Thyroid gland (tissue), 4 donors: ENCODE results near the gene ASXL1. TPM values are rescaled to one million over a fixed set of nuclear protein-coding genes. Genes with fewer than 3 reads are reported as not detected.
"Not testable (repeated sequence)": the region's sequence is repeated elsewhere in the genome, so short reads cannot be mapped to it uniquely, and the experiment has no call there.

Experiments
- DNase-seq, 2 donors: peaks; one replicate each; pipeline ENCODE4 v3.0.0-alpha.2; 2019
- H3K27ac ChIP-seq, 3 donors: fragments of 200-600 bp; sonication (generic); 1 replicate in 2 of 3; 2 replicates in 1 of 3; pipeline ENCODE4 v1.5.1; 2016 to 2019; ENCODE audit warnings: mild to moderate bottlenecking in 1 of 3, moderate library complexity in 1 of 3
- H3K27me3 ChIP-seq: fragments of 200-600 bp; sonication (generic); one replicate; pipeline ENCODE4 v1.5.1; 2019
- H3K36me3 ChIP-seq, 2 donors: fragments of 200-600 bp; sonication (generic); one replicate each; pipeline ENCODE4 v1.5.1; 2016 to 2019
- H3K4me1 ChIP-seq, 2 donors: fragments of 200-600 bp; sonication (generic); one replicate each; pipeline ENCODE4 v1.5.1; 2017 to 2019
- H3K4me3 ChIP-seq, 3 donors: fragments of 200-600 bp; sonication (generic); replicated peaks in 1 of 3; 1 replicate in 2 of 3; 2 replicates in 1 of 3; pipeline ENCODE4 v1.5.1; 2016; ENCODE audit warnings: mild to moderate bottlenecking in 1 of 3
- H3K9me3 ChIP-seq: fragments of 200-600 bp; sonication (generic); one replicate; pipeline ENCODE4 v1.5.1; 2017
- CTCF ChIP-seq, 6 experiments: fragments of 200-600 bp in 3 of 6; fragments of 450-650 bp in 3 of 6; sonication (generic) in 3 of 6; IDR thresholded peaks; one replicate each; pipeline ENCODE4 v1.5.1; 2016 to 2019; ENCODE audit warnings: antibody characterized with exemption in 6 of 6, mild to moderate bottlenecking in 2 of 6, inconsistent platforms in 1 of 6, moderate library complexity in 1 of 6
- POLR2A ChIP-seq, 2 donors: fragments of 450-650 bp; IDR thresholded peaks; one replicate each; pipeline ENCODE4 v1.6.1; 2017; ENCODE audit warnings: antibody characterized with exemption in 2 of 2, mild to moderate bottlenecking in 2 of 2, moderate library complexity in 1 of 2
- WGBS, 2 donors: methylation state at CpG; one replicate each; pipeline ENCODE4 v1.1.5; 2017; 5-methylcytosine and 5-hydroxymethylcytosine counted together
- intact Hi-C: fragments of 100-400 bp; cut with DNase I; formaldehyde crosslinking; loops from one replicate; pipeline ENCODE4 v1.15.1; 2023
- total RNA-seq, 4 donors: library from RNA; depleted of rRNA; stranded (reverse); fragments of >200 nt; gene quantifications; one replicate each; pipeline ENCODE4 v1.2.3, GENCODE V29; 2016

The ASXL1 gene
- total RNA-seq, 4 donors from 2014 or later = 62.1 to 155 (median 67.5) TPM

- intact Hi-C loops = no loop called here
- no peak for DNase-seq
- no peaks in the 10 kb centered on the region for H3K36me3 ChIP-seq
- no peak overlapping the region for H3K4me3 ChIP-seq
- H3K27ac ChIP-seq = no peak overlapping the region
- no peaks in the 10 kb centered on the region for H3K9me3 ChIP-seq
- H3K27me3 ChIP-seq = no peaks in the 10 kb centered on the region
- TF ChIP-seq CTCF (IDR thresholded peaks at IDR 0.05) (no peak), POLR2A (IDR thresholded peaks at IDR 0.05) (no peak)
- 72 to 76% methylated on average over 5 of the region's 5 CpGs for WGBS, 2 donors
- H3K4me1 ChIP-seq = peaks cover 38 to 72% of the 10 kb centered on the region in 2 donors
These were observed 7.4 kb downstream of the ASXL1 start for GRCh38 chr20:32365564-32365963.

DNA sequence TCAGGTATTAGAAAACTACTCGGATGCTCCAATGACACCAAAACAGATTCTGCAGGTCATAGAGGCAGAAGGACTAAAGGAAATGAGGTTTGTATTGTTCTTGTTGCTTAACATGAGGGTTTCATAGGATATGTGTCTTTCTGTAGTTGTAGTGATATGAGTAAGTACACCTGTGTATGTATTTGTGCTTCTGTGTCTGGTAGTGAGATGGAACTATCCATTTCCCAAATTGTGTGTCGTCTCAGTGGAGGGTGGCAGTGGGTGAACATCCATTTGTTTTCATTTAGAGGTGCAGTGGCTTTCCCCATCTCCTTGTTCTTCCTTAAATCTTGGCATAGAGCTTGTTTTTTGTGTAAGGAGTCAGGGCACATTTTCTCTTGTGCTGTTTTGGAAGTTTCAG, 8.2 kb downstream of the ASXL1 start:
- Histone ChIP-seq H3K27ac (no peak overlapping the region), H3K36me3 (no peaks in the 10 kb centered on the region), H3K9me3 (no peaks in the 10 kb centered on the region), H3K27me3 (no peaks in the 10 kb centered on the region), H3K4me1 (peaks cover 31 to 64% of the 10 kb centered on the region in 2 donors), H3K4me3 (no peak overlapping the region)
- 87 to 91% methylated on average over 2 of the region's 2 CpGs for WGBS, 2 donors
- intact Hi-C loops = no loop called here
- no peak for DNase-seq
- TF ChIP-seq CTCF (IDR thresholded peaks at IDR 0.05) = no peak

DNA sequence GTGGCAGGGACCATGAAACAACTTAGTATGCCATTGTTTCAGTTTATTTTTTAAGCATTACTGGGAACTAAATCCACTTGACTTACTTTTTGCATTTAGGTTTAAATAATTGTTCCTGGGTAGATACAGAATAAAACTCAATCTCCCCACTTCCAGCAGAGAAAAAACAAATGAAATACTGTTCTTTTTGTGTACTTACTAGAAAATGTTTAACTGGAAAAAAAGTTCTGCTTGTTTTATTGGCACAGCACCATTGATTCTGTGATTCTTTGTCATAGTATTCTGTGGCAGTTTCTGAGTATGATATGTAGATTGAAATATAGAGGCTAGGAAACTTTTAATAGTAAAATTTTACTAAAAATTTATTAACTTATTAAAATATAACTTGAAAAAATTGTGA, 10.2 kb downstream of the ASXL1 start:
- no peak overlapping the region for H3K4me3 ChIP-seq
- no peaks in the 10 kb centered on the region for H3K9me3 ChIP-seq
- TF ChIP-seq CTCF (IDR thresholded peaks at IDR 0.05) = no peak
- no peak for TF ChIP-seq POLR2A (IDR thresholded peaks at IDR 0.05)
- peak overlapping the region in 1 of 3 donors; percentile 48 for H3K27ac ChIP-seq
- no peaks in the 10 kb centered on the region for H3K27me3 ChIP-seq
- DNase-seq = no peak
- peaks cover 0 to 3% of the 10 kb centered on the region in 2 donors for H3K36me3 ChIP-seq
- intact Hi-C loops = no loop called here
- H3K4me1 ChIP-seq = peaks cover 12 to 49% of the 10 kb centered on the region in 2 donors

- Histone ChIP-seq H3K27me3 (no peaks in the 10 kb centered on the region), H3K9me3 (no peaks in the 10 kb centered on the region), H3K4me3 (no peak overlapping the region), H3K27ac (peak overlapping the region in 2 of 3 donors; percentile 7 to 48), H3K4me1 (peaks cover 12 to 43% of the 10 kb centered on the region in 2 donors), H3K36me3 (peaks cover 0 to 3% of the 10 kb centered on the region in 2 donors)
- WGBS, 2 donors = 56 to 66% methylated on average over 6 of the region's 6 CpGs
- peak in 1 of 2 donors; percentile 9 for DNase-seq
- TF ChIP-seq CTCF (IDR thresholded peaks at IDR 0.05) (no peak), POLR2A (IDR thresholded peaks at IDR 0.05) (no peak)
- intact Hi-C loops = no loop called here
These were observed 10.8 kb downstream of the ASXL1 start for GRCh38 chr20:32368925-32369324.

GRCh38 chr20:32370897-32371296, 12.8 kb downstream of the ASXL1 start:
- Histone ChIP-seq H3K36me3 (peaks cover 0 to 3% of the 10 kb centered on the region in 2 donors), H3K27ac (no peak overlapping the region), H3K27me3 (no peaks in the 10 kb centered on the region), H3K9me3 (no peaks in the 10 kb centered on the region), H3K4me1 (peaks cover 12 to 28% of the 10 kb centered on the region in 2 donors), H3K4me3 (no peak overlapping the region)
- no peak for DNase-seq
- WGBS, 2 donors = 98% methylated on average over 2 of the region's 2 CpGs
- intact Hi-C loops = no loop called here
- no peak for TF ChIP-seq POLR2A (IDR thresholded peaks at IDR 0.05)

GRCh38 chr20:32378461-32378860, 20.3 kb downstream of the ASXL1 start:
- no peaks in the 10 kb centered on the region for H3K9me3 ChIP-seq
- peak overlapping the region; percentile 37 to 80 (median 60) for H3K27ac ChIP-seq
- H3K36me3 ChIP-seq = no peaks in the 10 kb centered on the region
- intact Hi-C loops = no loop called here
- 29 to 41% methylated on average over 2 of the region's 2 CpGs for WGBS, 2 donors
- H3K27me3 ChIP-seq = no peaks in the 10 kb centered on the region
- no peak overlapping the region for H3K4me3 ChIP-seq
- peaks cover 9% of the 10 kb centered on the region in 2 donors for H3K4me1 ChIP-seq
- DNase-seq = no peak
- TF ChIP-seq POLR2A (IDR thresholded peaks at IDR 0.05) (no peak), CTCF (IDR thresholded peaks at IDR 0.05) (no peak)

- H3K36me3 ChIP-seq, H3K4me3 ChIP-seq, intact Hi-C loops, H3K27me3 ChIP-seq, H3K9me3 ChIP-seq, H3K27ac ChIP-seq, DNase-seq: not testable (repeated sequence)
- WGBS, 2 donors = 87 to 95% methylated on average over 9 of the region's 9 CpGs
- peaks cover 17 to 18% of the 10 kb centered on the region in 2 donors for H3K4me1 ChIP-seq
These were observed 21.9 kb downstream of the ASXL1 start for GRCh38 chr20:32380037-32380436.
